Stimulated activated CD4-positive, alpha-beta T cell treated with anti-CD3 and anti-CD28 coated beads, TNF-alpha, amount 100 ng/mL, for 24 hours (primary cell): ENCODE data around the gene CWC15.
"Not testable (repeated sequence)": the region's sequence is repeated elsewhere in the genome, so short reads cannot be mapped to it uniquely, and the experiment has no call there.

Experiments used
- DNase-seq, 3 experiments: peaks; one replicate each; pipeline ENCODE4 v3.0.0-alpha.2; 2020; ENCODE audit warnings: low read depth in 3 of 3

The CWC15 gene

DNA sequence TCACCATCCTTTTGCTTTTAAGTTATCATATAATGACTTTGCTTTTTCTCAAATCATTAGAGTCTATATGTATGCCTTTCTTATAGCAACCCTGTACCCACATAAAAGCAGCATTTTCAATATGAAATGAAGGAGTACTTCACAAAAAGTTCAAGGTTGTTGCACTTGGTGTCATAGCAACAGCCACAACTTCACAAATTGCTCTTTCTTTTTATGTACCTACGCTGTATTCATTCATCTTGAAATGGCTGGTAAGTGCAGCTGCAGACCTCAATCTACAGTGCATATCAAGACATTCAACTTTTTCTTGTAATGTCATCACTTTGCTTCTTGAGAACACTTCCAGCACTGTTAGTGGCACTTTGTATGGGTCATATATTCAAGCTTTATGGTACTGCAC lies 18.6 kb downstream of the CWC15 start:
- DNase-seq, result no peak

DNA sequence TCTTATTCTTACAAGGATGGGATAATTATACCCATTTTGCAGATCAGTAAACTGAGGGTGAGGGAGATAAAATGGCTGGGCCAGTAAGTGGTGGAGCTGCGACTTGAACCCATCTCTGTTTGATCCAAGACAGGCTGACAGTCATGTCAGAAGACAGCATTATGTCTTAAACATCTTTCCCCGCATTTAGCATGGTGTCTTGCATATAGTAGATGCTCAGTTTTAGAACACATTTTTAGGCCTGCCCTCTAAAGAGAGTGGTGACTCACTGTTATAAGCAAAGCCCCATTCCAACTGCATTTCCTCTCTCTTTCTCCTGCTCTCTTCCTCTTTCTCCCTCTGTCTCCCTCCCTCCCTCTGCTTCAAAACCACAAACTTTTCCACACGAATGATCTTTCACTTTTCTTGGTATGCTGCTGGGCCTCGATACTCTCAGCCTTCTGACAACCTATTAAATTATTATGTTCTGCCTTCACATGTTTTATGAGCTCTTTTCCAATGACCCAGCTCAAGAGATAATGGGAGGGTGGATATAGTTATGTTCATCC lies 25.2 kb downstream of the CWC15 start:
- no peak for DNase-seq

DNA sequence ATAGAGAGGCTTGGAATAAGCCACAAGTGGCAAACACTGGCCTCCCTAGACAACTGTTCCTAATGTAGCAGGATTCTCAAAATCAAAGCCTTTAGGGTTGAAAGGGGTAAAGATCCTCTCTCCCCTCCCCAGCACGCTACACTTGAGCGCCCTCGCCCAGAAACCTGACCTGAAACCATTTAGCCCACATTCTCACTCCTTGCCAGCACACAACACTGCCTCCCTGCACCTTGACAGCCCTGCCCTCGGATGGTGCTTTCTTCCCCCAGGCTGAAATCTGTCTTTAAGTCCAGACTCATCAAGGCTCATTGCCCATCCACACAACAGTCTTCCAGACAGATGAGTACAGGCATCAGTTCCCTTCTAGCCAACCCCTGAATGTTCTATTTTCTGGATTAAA lies 26.5 kb downstream of the CWC15 start:
- no peak for DNase-seq

DNA sequence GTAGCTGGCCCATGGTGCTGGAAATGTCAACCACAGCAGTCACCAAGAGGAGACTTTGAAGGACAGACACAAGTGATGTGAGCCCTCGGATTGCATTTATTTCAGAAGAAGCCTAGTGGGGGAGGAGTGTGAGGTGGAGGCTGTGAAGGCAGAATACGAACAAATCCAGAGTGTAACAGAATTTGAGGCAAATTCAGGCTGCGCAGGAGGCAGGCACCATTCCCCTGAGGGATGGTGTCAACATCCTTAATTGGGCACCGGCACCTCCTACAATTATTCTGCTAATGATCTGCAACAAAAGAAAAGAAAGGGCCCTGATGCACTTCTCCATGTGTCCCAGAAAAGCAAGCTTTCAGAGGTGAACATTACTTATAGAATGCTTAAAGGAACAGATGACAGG lies 32.2 kb downstream of the CWC15 start:
- no peak for DNase-seq

DNA sequence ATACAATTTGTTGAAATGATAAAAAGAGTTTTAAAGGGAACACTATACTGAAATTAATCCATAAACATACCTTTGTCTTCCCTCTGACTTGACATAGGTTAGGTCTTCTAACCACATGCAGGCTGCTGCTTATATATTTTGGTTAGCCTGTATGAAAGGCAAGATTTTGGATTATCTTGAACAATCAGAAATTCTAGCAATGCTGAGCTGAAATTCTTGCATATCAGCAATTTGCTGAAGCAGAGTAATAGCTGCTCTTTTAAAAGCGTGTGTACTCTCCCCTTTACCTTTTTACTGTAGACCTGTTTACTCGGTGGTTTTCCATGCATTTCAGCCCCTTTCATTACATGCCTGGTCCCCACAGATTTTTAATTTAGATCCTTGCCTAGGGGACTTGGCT lies 34.0 kb downstream of the CWC15 start:
- no peak for DNase-seq

DNA sequence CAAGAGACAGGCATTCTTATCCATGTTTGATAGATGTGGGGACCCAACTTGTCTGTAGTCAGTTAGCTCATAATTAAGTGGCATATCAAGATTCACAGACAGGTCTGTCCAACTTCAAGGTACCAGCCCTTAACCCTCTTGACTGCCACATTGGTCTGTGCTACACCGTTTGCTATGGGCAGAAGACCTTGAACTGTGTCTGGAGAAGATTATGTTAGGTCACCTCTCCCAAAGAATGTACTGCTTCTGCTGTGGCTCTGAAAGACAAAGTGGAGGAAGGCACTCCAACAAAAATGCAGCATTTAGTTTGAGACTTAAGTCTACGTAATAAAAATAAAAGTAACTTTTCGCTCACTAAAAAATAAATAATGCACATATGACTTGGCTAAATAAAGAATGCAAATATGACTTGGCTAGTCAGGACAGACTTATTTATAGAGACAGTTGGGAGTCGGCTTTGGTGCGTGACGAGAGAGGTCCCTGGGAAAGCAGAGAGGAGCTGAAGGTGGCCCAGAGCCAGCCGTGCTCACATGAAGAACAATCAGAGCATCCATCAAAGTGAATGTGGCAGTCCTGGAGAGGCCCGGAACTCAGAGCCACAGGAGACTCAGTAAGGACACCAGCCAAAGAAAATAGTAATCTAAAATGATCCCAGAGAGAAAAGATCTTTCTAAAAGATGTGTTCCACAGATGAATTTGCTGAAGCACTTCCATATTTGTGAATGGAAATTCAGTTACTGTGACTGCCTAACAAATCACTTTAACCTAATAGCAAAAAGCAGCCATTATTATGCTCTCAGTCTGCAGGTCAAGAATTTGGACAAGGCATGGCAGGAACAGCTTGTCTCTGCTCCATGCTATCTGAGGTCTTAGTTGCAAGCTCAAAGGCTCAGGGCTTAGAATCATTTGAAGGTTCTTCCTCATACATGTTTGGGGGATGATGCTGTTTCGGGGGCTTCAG lies 35.0 kb downstream of the CWC15 start:
- DNase-seq, result no peak

DNA sequence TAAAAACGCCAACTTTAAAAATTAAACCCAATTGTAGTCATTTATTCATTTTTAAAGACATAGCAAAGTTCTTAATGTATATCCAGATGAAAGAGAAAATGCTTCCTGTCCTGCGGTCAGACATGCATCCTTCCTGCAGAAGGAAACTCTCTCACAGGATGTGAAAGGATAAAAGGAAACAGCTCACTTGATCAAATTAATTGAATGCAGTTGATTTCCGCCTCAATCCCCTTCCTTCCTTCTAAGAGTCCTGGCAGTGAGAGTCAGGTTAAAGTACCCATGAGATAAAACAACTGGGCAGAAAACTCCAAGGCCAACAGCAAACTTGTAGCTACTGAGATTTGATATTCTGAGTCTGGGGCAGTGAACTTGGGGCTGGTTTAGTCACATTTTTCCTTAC lies 38.5 kb downstream of the CWC15 start:
- no peak for DNase-seq

DNA sequence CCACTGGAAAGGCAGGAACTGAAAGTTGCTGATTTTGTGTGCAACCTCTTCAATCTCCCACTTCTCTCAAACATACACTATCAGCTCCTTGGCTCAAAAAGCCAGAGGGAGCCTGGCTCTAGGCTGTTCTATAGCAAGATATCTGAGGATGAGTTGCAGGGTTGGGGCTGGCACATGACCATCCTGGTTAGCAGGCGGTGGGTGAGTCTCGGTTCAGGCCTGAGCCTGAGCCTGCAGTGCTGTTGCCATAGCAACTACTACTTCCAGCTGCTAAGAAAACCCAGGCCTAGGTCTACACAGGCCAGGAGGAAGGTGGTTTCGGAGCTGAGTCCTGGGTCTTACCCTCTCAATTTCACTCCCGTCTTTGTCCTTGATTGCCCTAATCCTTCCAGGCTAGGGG lies 39.0 kb downstream of the CWC15 start:
- peak in 1 of 3 experiments; percentile 4 for DNase-seq

DNA sequence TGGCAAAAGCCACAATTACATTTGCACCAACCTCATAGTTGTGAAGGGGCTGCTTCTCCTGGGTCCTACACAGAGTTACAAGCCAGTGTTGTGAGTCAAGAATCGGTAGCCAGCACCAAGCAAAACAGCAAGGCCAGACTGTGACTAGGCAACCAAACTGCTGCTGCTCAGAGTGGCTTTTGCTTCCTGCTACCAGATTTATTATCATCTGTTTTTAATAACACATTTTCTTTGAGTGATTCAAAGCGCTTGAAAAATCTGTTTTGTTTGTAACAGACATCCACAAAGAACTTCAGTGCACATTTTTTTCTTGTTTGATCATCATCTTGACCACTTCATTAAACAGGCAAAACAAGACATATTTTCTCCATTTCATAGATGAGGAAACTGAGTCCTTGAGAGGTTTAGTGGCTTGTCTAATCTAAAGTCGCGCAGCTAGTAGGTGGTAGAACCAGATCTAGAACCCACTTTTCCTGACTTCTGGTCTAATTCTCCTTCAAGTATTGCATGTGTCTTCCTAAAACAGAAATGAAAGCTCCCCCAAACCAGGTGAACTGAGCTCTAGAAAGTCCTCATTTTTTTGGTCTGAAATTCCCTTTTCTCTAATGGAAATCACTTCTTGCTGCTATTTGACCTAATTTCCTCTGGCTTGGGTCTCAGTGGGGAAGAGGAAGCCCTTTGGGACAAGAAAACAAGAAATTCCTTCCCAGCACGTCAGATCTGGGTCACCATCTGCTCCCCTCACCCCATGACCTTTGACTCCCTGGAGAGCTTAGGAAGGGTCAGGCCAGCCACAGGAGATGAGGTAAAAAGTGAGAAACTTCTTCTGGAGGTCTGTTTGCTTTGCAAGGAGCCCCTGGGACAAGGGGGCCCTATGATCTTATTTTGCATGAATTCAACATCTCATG lies 39.9 kb downstream of the CWC15 start:
- no peak for DNase-seq

DNA sequence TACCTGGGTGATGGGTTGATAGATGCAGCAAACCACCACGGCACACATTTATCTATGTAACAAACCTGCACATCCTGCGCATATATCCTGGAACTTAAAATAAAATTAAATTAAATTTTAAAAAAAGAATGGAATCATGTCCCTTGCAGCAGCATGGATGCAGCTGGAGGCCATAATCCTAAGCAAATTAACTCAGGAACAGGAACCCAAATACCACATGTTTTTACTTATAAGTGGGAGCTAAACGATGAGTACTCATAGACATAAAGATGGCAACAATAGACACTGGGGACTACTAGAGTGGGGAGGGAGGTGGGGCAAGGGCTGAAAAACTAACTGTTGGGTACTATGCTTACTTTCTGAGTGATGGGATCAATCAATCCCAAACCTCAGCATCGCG lies 40.9 kb downstream of the CWC15 start:
- no peak for DNase-seq

DNA sequence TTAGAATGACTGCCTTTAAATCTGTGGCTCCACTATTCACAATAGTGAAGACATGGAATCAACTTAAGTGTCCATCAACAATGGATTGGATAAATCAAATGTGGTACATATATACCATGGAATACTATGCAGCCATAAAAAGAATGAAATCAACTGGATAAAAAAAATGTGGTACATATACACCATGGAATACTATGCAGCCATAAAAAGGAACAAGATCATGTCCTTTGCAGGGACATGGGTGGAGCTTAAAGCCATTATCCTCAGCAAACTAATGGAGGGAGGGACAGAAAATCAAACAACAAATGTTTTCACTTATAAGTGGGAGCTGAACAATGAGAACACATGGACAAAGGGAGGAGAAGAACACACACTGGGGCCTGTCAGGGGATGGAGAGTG lies 41.3 kb downstream of the CWC15 start:
- DNase-seq, result not testable (repeated sequence)

DNA sequence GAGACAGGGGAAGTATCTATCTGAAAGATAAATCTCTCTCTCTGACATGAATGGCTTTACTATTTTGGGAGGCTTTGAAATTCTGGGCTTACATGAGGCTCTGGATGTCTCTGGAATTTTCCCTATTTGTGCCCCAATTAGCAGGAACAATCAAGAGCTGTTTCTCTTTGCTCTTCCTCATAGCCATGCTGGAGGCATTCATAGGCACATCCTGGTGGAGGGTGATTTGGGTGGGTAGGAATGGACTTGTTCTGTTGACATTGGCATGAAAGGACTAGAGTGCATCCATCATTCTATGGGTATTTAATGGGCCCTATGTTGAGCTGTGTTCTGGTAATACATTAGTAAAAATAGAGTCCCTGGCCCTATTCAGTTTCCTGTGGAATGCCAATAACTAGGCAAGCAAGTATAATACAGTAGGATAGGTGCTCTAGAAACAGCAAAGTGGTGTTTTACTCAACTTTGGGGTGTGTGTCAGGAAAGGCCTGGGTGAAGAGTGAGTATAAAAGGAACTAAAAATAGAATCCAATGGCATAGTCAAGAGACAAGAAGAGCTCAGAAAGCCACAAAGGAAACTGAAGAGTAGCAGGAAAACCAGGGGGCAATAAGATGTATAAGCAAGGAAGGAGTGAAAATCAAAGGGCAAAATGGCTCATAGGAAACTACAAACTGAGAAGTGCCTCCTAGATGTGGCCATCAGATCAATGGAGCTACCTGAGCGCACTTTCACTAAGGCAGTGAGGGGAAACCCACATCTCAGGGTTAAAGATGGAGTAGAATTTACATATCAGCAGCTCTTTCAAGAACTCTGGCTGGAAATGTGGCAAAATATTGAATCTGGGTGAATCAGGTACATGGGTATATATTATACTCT lies 45.0 kb downstream of the CWC15 start:
- DNase-seq, result no peak

DNA sequence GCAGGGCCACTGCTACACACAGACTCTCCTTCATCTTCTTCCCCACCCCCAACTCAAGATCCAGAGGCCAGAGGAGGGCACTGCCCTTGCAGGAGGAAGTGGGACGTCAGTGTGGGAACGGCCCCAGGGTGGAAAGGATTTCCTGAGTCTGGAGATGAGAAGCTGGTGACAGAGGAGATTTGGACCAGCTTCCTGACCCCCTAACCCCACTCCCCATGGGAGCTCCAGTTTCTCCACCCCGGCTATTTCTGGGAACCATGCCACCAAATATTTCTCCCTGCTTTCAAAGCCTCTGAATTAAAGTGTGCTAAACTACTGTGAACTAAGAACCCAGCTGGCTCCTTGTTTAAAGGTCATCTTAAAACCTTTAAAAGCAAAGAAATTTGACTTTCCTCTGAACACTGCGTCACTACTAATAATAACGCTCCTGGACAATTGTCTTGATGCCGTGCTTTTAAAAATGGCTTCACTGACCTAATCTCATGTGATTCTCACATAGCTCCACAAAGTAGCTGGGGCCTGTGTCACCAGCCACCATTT lies 46.6 kb downstream of the CWC15 start:
- no peak for DNase-seq

DNA sequence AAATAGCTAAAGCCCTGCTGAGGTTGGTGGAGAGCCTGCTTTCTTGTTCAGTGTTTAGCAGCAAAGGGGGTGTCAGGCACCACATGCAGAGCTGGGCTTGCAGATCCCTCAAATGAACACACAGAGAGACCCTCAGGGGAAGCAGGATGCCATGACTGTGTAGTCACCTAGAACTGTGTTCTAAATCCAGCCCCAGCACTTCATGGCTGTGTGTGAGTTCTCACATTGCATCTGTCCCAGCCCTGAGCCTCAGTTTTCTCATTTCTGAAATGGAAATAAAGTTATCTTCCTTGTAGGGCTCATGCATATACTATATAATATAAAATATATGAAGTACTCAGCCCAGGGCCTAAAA lies 47.1 kb downstream of the CWC15 start:
- DNase-seq, result no peak

DNA sequence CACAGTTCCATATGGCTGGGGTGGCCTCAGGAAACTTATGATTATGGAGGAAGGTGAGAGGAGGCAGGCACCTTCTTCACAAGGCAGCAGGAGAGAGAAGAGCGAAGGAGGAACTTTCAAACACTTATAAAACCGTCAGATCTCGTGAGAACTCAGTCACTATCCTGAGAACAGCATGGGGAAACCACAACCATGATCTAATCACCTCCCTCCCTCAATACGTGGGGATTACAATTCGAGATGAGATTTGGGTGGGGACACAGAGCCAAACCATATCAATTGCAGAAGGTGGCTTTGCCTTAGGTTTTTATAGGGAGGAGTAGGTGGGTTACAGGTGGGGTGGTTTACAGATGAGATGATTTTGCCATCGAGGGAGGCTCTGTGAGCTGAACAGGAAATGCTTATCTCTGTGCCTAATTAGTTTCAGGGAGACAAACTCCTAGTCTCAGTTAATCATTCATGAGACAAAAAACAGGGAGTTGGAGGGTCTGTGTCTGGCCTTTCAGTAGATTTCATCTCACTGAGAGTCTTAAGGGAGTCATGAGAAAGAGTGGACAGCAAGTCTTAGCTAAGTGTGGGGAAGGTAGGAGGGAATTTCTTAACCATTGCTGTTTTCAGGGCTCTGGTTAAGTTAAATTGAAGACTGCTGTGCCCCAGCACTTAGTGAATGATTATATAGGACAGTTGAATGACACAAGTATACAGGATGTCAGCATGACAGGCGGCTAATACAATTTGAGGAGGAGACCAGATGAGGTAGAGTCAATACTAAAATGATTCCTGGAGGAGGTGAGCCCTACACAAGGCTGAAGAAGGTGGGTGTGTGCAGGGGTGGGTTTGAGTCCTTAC lies 47.7 kb downstream of the CWC15 start:
- DNase-seq, result no peak

DNA sequence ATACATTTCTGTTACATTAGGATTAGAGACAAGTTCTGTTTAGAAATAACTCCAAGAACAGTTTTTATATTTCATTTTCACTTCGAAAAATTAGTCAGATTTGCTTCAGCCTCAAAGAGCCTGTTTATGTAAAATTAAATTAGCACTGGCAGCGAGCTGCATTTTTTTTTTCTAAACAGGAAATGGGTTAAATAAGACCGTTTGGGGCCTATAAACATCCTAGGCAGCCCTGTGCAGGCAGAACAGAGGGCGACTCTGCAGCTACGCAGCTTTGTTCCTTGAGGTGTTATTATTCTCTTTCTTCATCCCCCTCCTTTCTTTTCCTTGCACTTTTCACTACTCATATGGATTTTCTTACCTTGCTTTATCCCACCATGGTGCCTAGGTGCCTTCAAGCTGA lies 48.7 kb downstream of the CWC15 start:
- DNase-seq, result no peak

DNA sequence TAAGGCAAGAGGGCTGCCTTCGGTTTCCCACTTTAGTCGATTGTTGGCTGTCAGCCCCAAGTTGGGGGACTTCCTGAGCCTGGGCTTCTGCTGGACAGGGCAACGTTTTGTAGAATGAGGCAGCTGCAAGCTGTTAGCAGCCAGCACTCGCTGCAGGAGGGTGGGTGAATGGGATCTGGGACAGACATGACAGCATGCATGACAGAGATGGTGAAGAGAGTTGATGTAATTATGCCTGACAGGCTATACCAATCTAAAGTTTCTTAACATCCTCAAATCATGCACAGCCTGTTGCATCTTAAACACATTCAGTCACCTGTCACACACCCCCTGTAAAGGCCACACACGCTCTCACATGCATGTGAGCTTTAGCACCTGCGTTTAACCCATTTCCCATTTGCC lies 49.2 kb downstream of the CWC15 start:
- DNase-seq, result no peak

DNA sequence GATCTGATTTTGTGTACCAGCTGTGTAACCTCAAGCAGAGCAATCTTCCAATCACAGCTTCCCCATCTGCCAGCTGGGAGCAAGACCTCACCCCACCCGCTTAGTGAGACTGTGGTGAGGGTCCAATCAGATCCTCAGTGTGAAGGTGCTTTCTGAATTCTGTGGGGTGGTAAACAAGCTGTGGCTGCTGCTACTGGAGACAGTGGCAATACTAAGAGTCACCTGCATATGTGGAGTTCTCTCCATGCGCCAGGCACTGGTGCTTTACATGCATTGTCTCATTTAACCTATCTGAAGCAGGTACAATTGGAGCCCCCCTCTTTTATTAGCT lies 50.4 kb downstream of the CWC15 start:
- DNase-seq, result no peak

DNA sequence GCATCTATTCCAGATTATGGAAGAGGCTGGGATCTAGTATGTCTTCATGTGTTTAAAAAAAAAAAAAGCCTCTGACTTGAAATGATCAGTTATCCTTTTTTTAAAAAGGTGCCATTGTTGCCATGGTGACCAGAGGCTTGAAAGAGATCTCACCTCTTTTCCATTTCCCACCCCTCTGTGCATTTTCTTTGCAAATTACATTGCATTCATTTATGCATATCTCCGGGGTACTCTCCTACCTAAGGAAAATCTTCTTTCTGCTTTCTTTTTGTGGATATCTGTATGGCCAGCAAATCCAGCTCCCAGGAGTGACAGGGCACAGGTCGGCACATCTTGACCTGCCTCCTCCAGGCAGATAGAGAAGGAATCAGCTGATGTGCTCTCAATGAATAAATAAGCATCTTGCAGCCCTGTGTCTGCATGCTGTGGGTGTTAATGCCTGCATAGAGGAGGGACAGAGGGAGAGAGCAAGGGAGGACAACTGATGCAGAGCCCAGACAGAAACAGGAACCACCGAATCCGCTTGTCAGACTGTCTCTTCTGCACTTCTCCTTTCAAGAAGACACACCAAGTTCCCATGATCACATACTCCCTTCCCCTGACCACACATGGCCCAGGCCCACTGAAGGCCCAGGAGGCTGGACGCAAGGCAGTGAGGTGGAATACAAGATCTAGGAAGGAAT lies 50.9 kb downstream of the CWC15 start:
- DNase-seq, result no peak

DNA sequence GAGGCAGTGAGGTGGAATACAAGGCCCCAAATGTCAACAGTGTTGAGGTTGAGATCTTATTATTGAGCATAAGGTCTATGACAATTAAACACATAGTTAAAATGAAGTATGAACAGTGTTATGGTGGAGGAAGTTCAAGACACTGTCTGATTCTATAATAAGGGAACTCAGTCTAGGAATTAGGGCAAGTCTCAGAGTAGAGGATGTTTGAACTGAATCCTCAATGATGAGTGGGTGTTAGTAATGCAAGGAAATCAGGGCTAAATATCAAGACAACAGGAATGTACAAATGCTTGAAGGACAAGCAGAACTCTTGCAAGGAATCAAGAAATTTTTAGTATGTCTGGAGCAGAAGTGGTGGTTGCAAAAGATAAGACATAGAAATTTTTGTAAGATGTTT lies 53.0 kb downstream of the CWC15 start:
- DNase-seq, result no peak
